Activated CD8-positive, alpha-beta T cell treated with anti-CD3 and anti-CD28 coated beads, Interleukin-2, amount 10 ng/mL, durations not matched to agents 7 days and 5 days (primary cell): ENCODE data around the gene FGF8. TPM values are rescaled to one million over a fixed set of nuclear protein-coding genes. Genes with fewer than 3 reads are reported as not detected.

Experiments used
- ATAC-seq: fragments of 150-1000 bp; cut with Tn5 transposase; one replicate; pipeline ENCODE4 v1.10.0; 2021; ENCODE audit warnings: moderate library complexity
- CTCF ChIA-PET: fragments of 350-600 bp; sonication (Branson Sonifier 250); formaldehyde crosslinking; loops from one replicate; lab custom pipeline; 2021; ENCODE audit warnings: antibody characterized with exemption; lab: Charles Lee
- POLR2A ChIA-PET: fragments of 350-600 bp; sonication (Branson Sonifier 250); formaldehyde crosslinking; loops from one replicate; lab custom pipeline; 2021; ENCODE audit warnings: antibody characterized with exemption; lab: Charles Lee
- DNase-seq: peaks from one replicate; pipeline ENCODE4 v3.0.0-alpha.2; 2020
- H3K27ac Mint-ChIP-seq: one replicate; pipeline ENCODE4 v1.8.0; 2021; ENCODE audit warnings: mild to moderate bottlenecking, mixed read lengths
- H3K27me3 Mint-ChIP-seq: one replicate; pipeline ENCODE4 v1.8.0; 2021; ENCODE audit warnings: low read depth, mixed read lengths
- H3K36me3 Mint-ChIP-seq: one replicate; pipeline ENCODE4 v1.8.0; 2021; ENCODE audit warnings: low read depth, mixed read lengths
- H3K4me1 Mint-ChIP-seq: one replicate; pipeline ENCODE4 v1.8.0; 2021; ENCODE audit warnings: low read depth, mixed read lengths
- H3K4me3 Mint-ChIP-seq: one replicate; pipeline ENCODE4 v1.8.0; 2021; ENCODE audit warnings: mild to moderate bottlenecking, mixed read lengths
- H3K9me3 Mint-ChIP-seq: one replicate; pipeline ENCODE4 v1.8.0; 2022; ENCODE audit warnings: mixed read lengths; ENCODE audit not compliant: insufficient read depth
- total RNA-seq, 2 experiments: library from RNA; stranded (reverse); gene quantifications; one replicate each; pipeline ENCODE4 v1.2.3, GENCODE V29; 2021

FGF8 gene
- total RNA-seq, 2 experiments from 2014 or later, result not detected

DNA sequence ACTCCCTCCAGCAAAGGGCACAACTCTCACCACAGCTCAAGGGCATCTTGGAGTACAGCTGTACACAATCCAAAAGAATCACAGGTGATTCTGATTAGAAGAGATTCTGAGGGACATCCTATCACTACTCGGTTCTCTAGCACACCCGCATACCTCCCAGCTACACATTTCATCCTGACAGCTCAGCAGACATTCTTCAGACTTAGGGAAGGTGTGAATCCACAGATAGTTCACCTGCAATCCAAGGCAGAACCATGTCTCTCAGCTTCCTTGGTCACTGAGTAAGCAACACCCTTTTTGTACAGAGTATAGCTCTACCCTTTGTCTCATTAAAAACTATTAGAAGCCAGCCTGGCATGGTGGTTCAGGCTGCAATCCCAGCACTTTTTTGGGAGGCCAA is 54.1 kb downstream of the FGF8 start:
- Mint-ChIP-seq H3K36me3 (no peaks in the 10 kb centered on the region), H3K4me3 (no peak overlapping the region), H3K9me3 (no peaks in the 10 kb centered on the region), H3K27ac (no peak overlapping the region), H3K27me3 (peaks cover 33% of the 10 kb centered on the region), H3K4me1 (no peaks in the 10 kb centered on the region)
- CTCF ChIA-PET, result no interaction called here
- ATAC-seq, result no peak
- POLR2A ChIA-PET, result no interaction called here
- no peak for DNase-seq

DNA sequence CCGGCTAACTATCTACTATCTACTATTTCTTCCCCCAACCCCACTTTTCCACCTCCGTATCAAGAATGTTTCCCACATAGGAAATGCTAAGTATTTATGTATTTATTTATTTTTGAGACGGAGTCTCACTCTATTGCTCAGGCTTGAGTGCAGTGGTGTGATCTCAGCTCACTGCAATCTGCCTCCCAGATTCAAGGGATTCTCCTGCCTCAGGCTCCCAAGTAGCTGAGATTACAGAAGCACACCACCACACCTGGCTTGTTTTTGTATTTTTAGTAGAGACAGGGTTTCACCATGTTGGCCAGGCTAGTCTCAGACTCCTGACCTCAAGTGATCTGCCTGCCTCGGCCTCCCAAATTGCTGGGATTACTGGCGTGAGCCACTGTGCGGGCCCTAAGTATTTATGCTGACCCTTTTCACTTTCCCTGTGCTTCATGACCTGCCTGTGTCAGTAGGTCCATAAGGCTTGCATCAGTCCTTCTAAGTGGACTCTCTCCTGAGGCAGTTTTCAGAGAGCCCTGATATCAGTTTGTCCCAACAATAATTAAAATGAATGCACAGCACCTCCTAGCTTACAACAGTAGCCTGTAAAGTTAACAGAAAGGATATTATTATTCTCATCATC is 55.2 kb downstream of the FGF8 start:
- H3K4me1 Mint-ChIP-seq, result no peaks in the 10 kb centered on the region
- ChIA-PET POLR2A (no interaction called here), CTCF (interaction anchor here (1.7 kb wide), 1 partner anchor 118 kb away, joined by 4 read pairs; no protein-coding TSS in a partner anchor)

More for the DNA sequence above, 55.2 kb downstream of the FGF8 start:
- Mint-ChIP-seq H3K36me3 (no peaks in the 10 kb centered on the region), H3K4me3 (no peak overlapping the region), H3K27me3 (peaks cover 30% of the 10 kb centered on the region), H3K27ac (no peak overlapping the region), H3K9me3 (no peaks in the 10 kb centered on the region)
- DNase-seq, result no peak
- no peak for ATAC-seq

Other genes starting within 250 kb of the FGF8 start
- 10 to 100 TPM; 25.3 to 28.5 TPM for gene POLL, start 187.9 kb downstream of the FGF8 start, total RNA-seq
- 1 to 10 TPM; 5.1 to 6.2 TPM for gene DPCD, start 187.8 kb downstream of the FGF8 start, total RNA-seq
- 10 to 100 TPM; 36.7 to 39.3 TPM for gene FBXW4, start 80.9 kb downstream of the FGF8 start, total RNA-seq
- 10 to 100 TPM; 49.7 to 58.3 TPM for gene NPM3, start 7.3 kb upstream of the FGF8 start, total RNA-seq
- gene OGA, start 42.3 kb upstream of the FGF8 start, total RNA-seq, result 100 to 1,000 TPM; 122 to 129 TPM
- gene KCNIP2, start 67.7 kb upstream of the FGF8 start, total RNA-seq, result 1 to 10 TPM; 1.9 to 2.7 TPM